SH-SY5Y (cell line): ENCODE measurements around the gene FBXW7.

Source experiments
- GATA2 ChIP-seq: IDR thresholded peaks from 2 replicates; pipeline ENCODE4 v1.6.1; 2011; ENCODE audit warnings: mild to moderate bottlenecking, low read depth, low read length
- GATA3 ChIP-seq: IDR thresholded peaks from 2 replicates; pipeline ENCODE4 v1.6.1; 2011; ENCODE audit warnings: low read depth, mild to moderate bottlenecking, low read length, moderate library complexity

- TF ChIP-seq GATA3 (no peak), GATA2 (no peak)
These were observed 45.8 kb upstream of the FBXW7 start for GRCh38 chr4:152581536-152582160.
